AG09319 (cell line): ENCODE results near the gene DNAAF1.
A peak's percentile ranks its signal among the peaks of the same experiment; 100 is the strongest.

Experiments used
- DNase-seq: peaks from one replicate; pipeline ENCODE4 v3.0.0-alpha.2; 2010; ENCODE audit warnings: low read depth; ENCODE audit errors: extremely low read depth
- TF ChIP-seq, protein P1 (sequence below): IDR thresholded peaks from 2 replicates; pipeline ENCODE4 v1.5.1; 2011; ENCODE audit warnings: low read depth, mild to moderate bottlenecking, inconsistent platforms, low read length, moderate library complexity

DNAAF1 gene

GRCh38 chr16:84186685-84187437 lies 41.8 kb downstream of the DNAAF1 start, which contains the start of gene TAF1C:
TAF1C (minus strand) TSS chr16:84187057; CDS start chr16:84184988, 2,069 bp downstream.
- TF ChIP-seq, protein P1, sequence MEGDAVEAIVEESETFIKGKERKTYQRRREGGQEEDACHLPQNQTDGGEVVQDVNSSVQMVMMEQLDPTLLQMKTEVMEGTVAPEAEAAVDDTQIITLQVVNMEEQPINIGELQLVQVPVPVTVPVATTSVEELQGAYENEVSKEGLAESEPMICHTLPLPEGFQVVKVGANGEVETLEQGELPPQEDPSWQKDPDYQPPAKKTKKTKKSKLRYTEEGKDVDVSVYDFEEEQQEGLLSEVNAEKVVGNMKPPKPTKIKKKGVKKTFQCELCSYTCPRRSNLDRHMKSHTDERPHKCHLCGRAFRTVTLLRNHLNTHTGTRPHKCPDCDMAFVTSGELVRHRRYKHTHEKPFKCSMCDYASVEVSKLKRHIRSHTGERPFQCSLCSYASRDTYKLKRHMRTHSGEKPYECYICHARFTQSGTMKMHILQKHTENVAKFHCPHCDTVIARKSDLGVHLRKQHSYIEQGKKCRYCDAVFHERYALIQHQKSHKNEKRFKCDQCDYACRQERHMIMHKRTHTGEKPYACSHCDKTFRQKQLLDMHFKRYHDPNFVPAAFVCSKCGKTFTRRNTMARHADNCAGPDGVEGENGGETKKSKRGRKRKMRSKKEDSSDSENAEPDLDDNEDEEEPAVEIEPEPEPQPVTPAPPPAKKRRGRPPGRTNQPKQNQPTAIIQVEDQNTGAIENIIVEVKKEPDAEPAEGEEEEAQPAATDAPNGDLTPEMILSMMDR = peak; percentile 93
- peak; percentile 90 for DNase-seq

DNA sequence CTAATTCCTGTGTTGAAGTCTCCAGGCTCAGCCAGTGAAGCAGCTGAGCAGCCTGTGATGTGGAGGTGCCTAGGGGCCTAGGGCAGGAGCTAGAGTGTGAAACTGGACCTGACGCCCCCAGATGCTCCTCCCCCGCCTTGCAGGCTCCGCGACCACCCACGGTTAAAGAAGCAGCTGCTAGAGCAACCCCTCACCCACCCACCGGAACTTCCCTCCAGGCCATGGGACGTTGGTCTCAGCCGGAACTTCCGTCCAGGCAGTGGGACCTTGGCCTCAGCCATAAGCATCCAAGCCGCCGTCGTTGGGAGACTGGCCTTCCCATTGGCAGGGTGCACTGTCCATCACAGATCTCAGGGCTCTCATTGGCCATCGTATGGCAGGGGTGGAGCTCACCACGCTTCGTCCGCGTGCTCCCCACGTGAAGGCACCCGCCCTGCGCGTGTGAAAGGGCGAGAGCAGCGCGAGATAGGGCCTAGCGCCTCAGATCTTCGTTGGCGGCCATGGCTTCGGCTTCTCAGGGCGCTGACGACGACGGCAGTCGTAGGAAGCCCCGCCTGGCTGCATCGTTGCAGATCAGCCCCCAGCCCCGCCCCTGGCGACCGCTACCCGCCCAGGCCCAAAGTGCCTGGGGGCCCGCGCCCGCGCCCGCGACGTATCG lies 45.8 kb downstream of the DNAAF1 start, which contains the start of gene ADAD2:
TSS of gene ADAD2 (plus strand) at position 427 of the 658 bp plus-strand sequence. CDS start at position 501, 74 bp downstream.
- no peak for DNase-seq

GRCh38 chr16:84191466-84191865 lies 46.4 kb downstream of the DNAAF1 start:
- no peak for DNase-seq
- TF ChIP-seq, protein P1 = no peak

More for the DNA sequence above, 45.8 kb downstream of the DNAAF1 start, which contains the start of gene ADAD2:
- TF ChIP-seq, protein P1 = no peak

DNA sequence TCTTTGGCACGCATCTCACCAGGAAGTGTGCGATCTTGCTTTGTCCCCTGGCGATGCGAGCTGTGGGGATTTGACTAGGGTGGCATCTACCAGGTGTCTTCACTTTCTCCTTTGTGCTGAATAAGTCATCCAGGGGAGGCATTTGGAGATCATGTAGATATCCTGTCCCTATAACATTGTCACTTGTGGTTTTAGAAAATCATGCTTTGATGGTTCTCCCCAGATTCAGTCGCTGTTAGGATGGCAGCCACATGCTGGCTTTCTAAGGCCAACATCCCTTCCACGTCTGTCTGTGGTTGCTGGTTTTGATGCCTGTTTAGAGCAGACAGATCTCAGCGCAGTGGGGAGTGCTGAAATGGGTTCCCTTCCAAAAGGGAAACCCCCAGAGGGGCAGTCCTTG lies 48.4 kb downstream of the DNAAF1 start:
- TF ChIP-seq, protein P1 = no peak
- DNase-seq = no peak

GRCh38 chr16:84194018-84194417 lies 48.9 kb downstream of the DNAAF1 start:
- DNase-seq = no peak
- TF ChIP-seq, protein P1 = no peak

GRCh38 chr16:84194470-84195200 lies 49.5 kb downstream of the DNAAF1 start:
- TF ChIP-seq, protein P1 = no peak
- no peak for DNase-seq
